Measurements from ENCODE around the gene SLC49A4.

Gene SLC49A4

GRCh38 chr3:122892118-122892960 lies 97.5 kb downstream of the SLC49A4 start:
- Histone ChIP-seq H3K36me3 (replicated peaks in 1 of 2; ENCODE audit: control insufficient read depth in 2 of 2, insufficient read depth in 2 of 2, low read length in 2 of 2) (no peaks in the 10 kb centered on the region), H3K4me2 (ENCODE audit: insufficient read depth, low read length, poor library complexity, severe bottlenecking) (no peak overlapping the region), H2BK15ac (ENCODE audit: low read length) (no peak overlapping the region), H3K23ac (ENCODE audit: low read depth, low read length, poor library complexity) (no peak overlapping the region), H3K14ac (ENCODE audit: low read length) (no peak overlapping the region), H2AK5ac (ENCODE audit: low read depth, low read length) (no peak overlapping the region), H2BK12ac (ENCODE audit: low read length) (no peak overlapping the region), H3K9me3 (replicated peaks in 1 of 2; ENCODE audit: control insufficient read depth in 2 of 2, insufficient read depth in 1 of 2, low read depth in 1 of 2, low read length in 2 of 2) (peaks cover 0 to 6% of the 10 kb centered on the region in 2 donors), H3K4me1 (ENCODE audit: control insufficient read depth in 2 of 2, insufficient read depth in 1 of 2, low read depth in 1 of 2, low read length in 2 of 2) (peaks cover 14 to 18% of the 10 kb centered on the region in 2 donors), H3K4ac (ENCODE audit: low read length) (no peak overlapping the region), H4K8ac (ENCODE audit: low read depth, low read length) (no peak overlapping the region), H4K91ac (ENCODE audit: low read depth, low read length, poor library complexity) (no peak overlapping the region), H2BK5ac (ENCODE audit: low read length) (no peak overlapping the region), H3K4me3 (ENCODE audit: low read length in 2 of 2) (no peak overlapping the region), H3K18ac (ENCODE audit: low read length) (no peak overlapping the region), H2BK120ac (ENCODE audit: low read depth, low read length) (no peak overlapping the region), H3K27ac (replicated peaks; ENCODE audit: low read length) (no peak overlapping the region), H3K27me3 (ENCODE audit: control insufficient read depth in 3 of 3, insufficient read depth in 3 of 3, low read depth in 1 of 3, low read length in 3 of 3) (no peaks in the 10 kb centered on the region), H3K79me1 (ENCODE audit: low read depth, low read length) (no peaks in the 10 kb centered on the region), H3K9ac (ENCODE audit: low read depth, low read length, poor library complexity) (no peak overlapping the region), H2AFZ (ENCODE audit: low read length) (no peak overlapping the region)
- no CpG with 5 or more reads among the region's 21 CpGs for WGBS, 2 donors (ENCODE audit: extremely low coverage in 2 of 2, insufficient read length in 2 of 2, insufficient replicate concordance in 1 of 2)
- DNase-seq (ENCODE audit: low spot score), result no peak

- H3K4me1 ChIP-seq (ENCODE audit: control insufficient read depth in 2 of 2, insufficient read depth in 1 of 2, low read depth in 1 of 2, low read length in 2 of 2), result peaks cover 14 to 18% of the 10 kb centered on the region in 2 donors
- H3K36me3 ChIP-seq (replicated peaks in 1 of 2; ENCODE audit: control insufficient read depth in 2 of 2, insufficient read depth in 2 of 2, low read length in 2 of 2), result no peaks in the 10 kb centered on the region
- peaks cover 0 to 6% of the 10 kb centered on the region in 2 donors for H3K9me3 ChIP-seq (replicated peaks in 1 of 2; ENCODE audit: control insufficient read depth in 2 of 2, insufficient read depth in 1 of 2, low read depth in 1 of 2, low read length in 2 of 2)
- H3K18ac ChIP-seq (ENCODE audit: low read length), result no peak overlapping the region
- no peak overlapping the region for H2BK5ac ChIP-seq (ENCODE audit: low read length)
- no peak overlapping the region for H2BK120ac ChIP-seq (ENCODE audit: low read depth, low read length)
- no peaks in the 10 kb centered on the region for H3K27me3 ChIP-seq (ENCODE audit: control insufficient read depth in 3 of 3, insufficient read depth in 3 of 3, low read depth in 1 of 3, low read length in 3 of 3)
- H3K4ac ChIP-seq (ENCODE audit: low read length), result no peak overlapping the region
- no peak for DNase-seq (ENCODE audit: low spot score)
- H2BK12ac ChIP-seq (ENCODE audit: low read length), result no peak overlapping the region
- no peak overlapping the region for H3K23ac ChIP-seq (ENCODE audit: low read depth, low read length, poor library complexity)
- H3K14ac ChIP-seq (ENCODE audit: low read length), result no peak overlapping the region
- no peak overlapping the region for H2BK15ac ChIP-seq (ENCODE audit: low read length)
- no peak overlapping the region for H3K27ac ChIP-seq (replicated peaks; ENCODE audit: low read length)
- H3K4me3 ChIP-seq (ENCODE audit: low read length in 2 of 2), result no peak overlapping the region
- no peak overlapping the region for H4K91ac ChIP-seq (ENCODE audit: low read depth, low read length, poor library complexity)
- H4K8ac ChIP-seq (ENCODE audit: low read depth, low read length), result no peak overlapping the region
- no peak overlapping the region for H2AK5ac ChIP-seq (ENCODE audit: low read depth, low read length)
- no peak overlapping the region for H3K9ac ChIP-seq (ENCODE audit: low read depth, low read length, poor library complexity)
- no peak overlapping the region for H3K4me2 ChIP-seq (ENCODE audit: insufficient read depth, low read length, poor library complexity, severe bottlenecking)
- H2AFZ ChIP-seq (ENCODE audit: low read length), result no peak overlapping the region
- H3K79me1 ChIP-seq (ENCODE audit: low read depth, low read length), result no peaks in the 10 kb centered on the region
- no CpG with 5 or more reads among the region's 8 CpGs for WGBS, 2 donors (ENCODE audit: extremely low coverage in 2 of 2, insufficient read length in 2 of 2, insufficient replicate concordance in 1 of 2)
Measured at GRCh38 chr3:122893282-122893681, 98.4 kb downstream of the SLC49A4 start.

- Histone ChIP-seq H3K23ac (ENCODE audit: low read depth, low read length, poor library complexity) (no peak overlapping the region), H3K27me3 (ENCODE audit: control insufficient read depth in 3 of 3, insufficient read depth in 3 of 3, low read depth in 1 of 3, low read length in 3 of 3) (no peaks in the 10 kb centered on the region), H3K9ac (ENCODE audit: low read depth, low read length, poor library complexity) (no peak overlapping the region), H4K8ac (ENCODE audit: low read depth, low read length) (no peak overlapping the region), H3K27ac (replicated peaks; ENCODE audit: low read length) (no peak overlapping the region), H4K91ac (ENCODE audit: low read depth, low read length, poor library complexity) (no peak overlapping the region), H2AFZ (ENCODE audit: low read length) (peak overlapping the region; percentile 7), H3K4me3 (ENCODE audit: low read length in 2 of 2) (no peak overlapping the region), H3K14ac (ENCODE audit: low read length) (no peak overlapping the region), H3K18ac (ENCODE audit: low read length) (peak overlapping the region; percentile 2), H3K79me1 (ENCODE audit: low read depth, low read length) (no peaks in the 10 kb centered on the region), H2BK15ac (ENCODE audit: low read length) (no peak overlapping the region), H2BK5ac (ENCODE audit: low read length) (no peak overlapping the region), H2BK12ac (ENCODE audit: low read length) (no peak overlapping the region), H2BK120ac (ENCODE audit: low read depth, low read length) (no peak overlapping the region), H3K9me3 (replicated peaks in 1 of 2; ENCODE audit: control insufficient read depth in 2 of 2, insufficient read depth in 1 of 2, low read depth in 1 of 2, low read length in 2 of 2) (peaks cover 0 to 6% of the 10 kb centered on the region in 2 donors), H3K4me1 (ENCODE audit: control insufficient read depth in 2 of 2, insufficient read depth in 1 of 2, low read depth in 1 of 2, low read length in 2 of 2) (peaks cover 14 to 18% of the 10 kb centered on the region in 2 donors), H3K4me2 (ENCODE audit: insufficient read depth, low read length, poor library complexity, severe bottlenecking) (no peak overlapping the region), H3K36me3 (replicated peaks in 1 of 2; ENCODE audit: control insufficient read depth in 2 of 2, insufficient read depth in 2 of 2, low read length in 2 of 2) (no peaks in the 10 kb centered on the region), H3K4ac (ENCODE audit: low read length) (no peak overlapping the region), H2AK5ac (ENCODE audit: low read depth, low read length) (no peak overlapping the region)
- no peak for DNase-seq (ENCODE audit: low spot score)
- no CpG with 5 or more reads among the region's 17 CpGs for WGBS, 2 donors (ENCODE audit: extremely low coverage in 2 of 2, insufficient read length in 2 of 2, insufficient replicate concordance in 1 of 2)
Measured at GRCh38 chr3:122893754-122894668, 99.1 kb downstream of the SLC49A4 start.

GRCh38 chr3:122898298-122898697 lies 103.4 kb downstream of the SLC49A4 start:
- no peak for DNase-seq (ENCODE audit: low spot score)
- no peak overlapping the region for H2BK5ac ChIP-seq (ENCODE audit: low read length)
- no peaks in the 10 kb centered on the region for H3K9me3 ChIP-seq (replicated peaks in 1 of 2; ENCODE audit: control insufficient read depth in 2 of 2, insufficient read depth in 1 of 2, low read depth in 1 of 2, low read length in 2 of 2)
- WGBS, 2 donors (ENCODE audit: extremely low coverage in 2 of 2, insufficient read length in 2 of 2, insufficient replicate concordance in 1 of 2), result no CpG with 5 or more reads among the region's 4 CpGs
- no peak overlapping the region for H3K4ac ChIP-seq (ENCODE audit: low read length)
- no peak overlapping the region for H3K4me2 ChIP-seq (ENCODE audit: insufficient read depth, low read length, poor library complexity, severe bottlenecking)
- H3K27me3 ChIP-seq (ENCODE audit: control insufficient read depth in 3 of 3, insufficient read depth in 3 of 3, low read depth in 1 of 3, low read length in 3 of 3), result no peaks in the 10 kb centered on the region
- no peak overlapping the region for H3K23ac ChIP-seq (ENCODE audit: low read depth, low read length, poor library complexity)
- no peak overlapping the region for H2BK15ac ChIP-seq (ENCODE audit: low read length)
- H3K14ac ChIP-seq (ENCODE audit: low read length), result no peak overlapping the region
- no peak overlapping the region for H3K4me3 ChIP-seq (ENCODE audit: low read length in 2 of 2)
- H3K36me3 ChIP-seq (replicated peaks in 1 of 2; ENCODE audit: control insufficient read depth in 2 of 2, insufficient read depth in 2 of 2, low read length in 2 of 2), result no peaks in the 10 kb centered on the region
- H4K91ac ChIP-seq (ENCODE audit: low read depth, low read length, poor library complexity), result no peak overlapping the region
- H2BK120ac ChIP-seq (ENCODE audit: low read depth, low read length), result no peak overlapping the region
- H2AK5ac ChIP-seq (ENCODE audit: low read depth, low read length), result no peak overlapping the region
- H3K18ac ChIP-seq (ENCODE audit: low read length), result no peak overlapping the region
- H2AFZ ChIP-seq (ENCODE audit: low read length), result peak overlapping the region; percentile 31
- H3K27ac ChIP-seq (replicated peaks; ENCODE audit: low read length), result no peak overlapping the region
- H3K79me1 ChIP-seq (ENCODE audit: low read depth, low read length), result no peaks in the 10 kb centered on the region
- no peak overlapping the region for H4K8ac ChIP-seq (ENCODE audit: low read depth, low read length)
- no peak overlapping the region for H2BK12ac ChIP-seq (ENCODE audit: low read length)
- H3K9ac ChIP-seq (ENCODE audit: low read depth, low read length, poor library complexity), result no peak overlapping the region
- H3K4me1 ChIP-seq (ENCODE audit: control insufficient read depth in 2 of 2, insufficient read depth in 1 of 2, low read depth in 1 of 2, low read length in 2 of 2), result peaks cover 0 to 3% of the 10 kb centered on the region in 2 donors
